Activated naive CD8-positive, alpha-beta T cell (primary cell): ENCODE data around the gene NRARP.
A peak's percentile ranks its signal among the peaks of the same experiment; 100 is the strongest.
"Not testable (repeated sequence)": the region's sequence is repeated elsewhere in the genome, so short reads cannot be mapped to it uniquely, and the experiment has no call there.

Source experiments
- H3K27ac Mint-ChIP-seq: one replicate; pipeline ENCODE4 v1.8.0; 2021; ENCODE audit warnings: mixed read lengths
- H3K27me3 Mint-ChIP-seq: one replicate; pipeline ENCODE4 v1.8.0; 2021; ENCODE audit warnings: mixed read lengths
- H3K36me3 Mint-ChIP-seq: one replicate; pipeline ENCODE4 v1.8.0; 2021; ENCODE audit warnings: mixed read lengths
- H3K4me1 Mint-ChIP-seq: one replicate; pipeline ENCODE4 v1.8.0; 2021; ENCODE audit warnings: low read depth, mixed read lengths
- H3K4me3 Mint-ChIP-seq: one replicate; pipeline ENCODE4 v1.8.0; 2021; ENCODE audit warnings: mild to moderate bottlenecking, mixed read lengths
- H3K9me3 Mint-ChIP-seq: one replicate; pipeline ENCODE4 v1.8.0; 2021; ENCODE audit warnings: low read depth, mixed read lengths

NRARP gene, protein sequence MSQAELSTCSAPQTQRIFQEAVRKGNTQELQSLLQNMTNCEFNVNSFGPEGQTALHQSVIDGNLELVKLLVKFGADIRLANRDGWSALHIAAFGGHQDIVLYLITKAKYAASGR

DNA sequence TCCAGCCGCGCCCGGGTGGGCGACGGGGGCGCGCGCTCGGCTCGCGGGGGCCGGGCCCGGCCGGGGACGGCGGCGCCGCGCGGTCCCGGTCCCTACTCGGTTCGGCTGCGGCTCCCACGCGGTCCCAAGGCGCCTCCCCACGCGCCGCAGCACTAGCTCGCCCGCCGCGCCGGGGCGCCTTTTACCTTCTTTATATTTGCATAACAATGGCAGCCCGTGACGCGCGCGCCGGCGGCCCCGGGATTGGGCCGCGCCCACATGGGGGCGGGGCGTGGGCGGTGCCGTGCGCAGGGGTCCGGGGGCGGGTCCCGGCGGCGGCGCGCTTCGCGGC is at the start of gene NRARP:
TSS of gene NRARP (minus strand) at position 154 of the 331 bp plus-strand sequence. CDS start 343 bp downstream, outside the sequence.
- Mint-ChIP-seq H3K4me3 (peak within 1 kb of the TSS; percentile 88), H3K27me3 (peaks cover 4% of the 10 kb centered on the region), H3K27ac (peak within 1 kb of the TSS; percentile 22), H3K9me3 (no peaks in the 10 kb centered on the region), H3K4me1 (peaks cover 13% of the 10 kb centered on the region), H3K36me3 (no peaks in the 10 kb centered on the region)

DNA sequence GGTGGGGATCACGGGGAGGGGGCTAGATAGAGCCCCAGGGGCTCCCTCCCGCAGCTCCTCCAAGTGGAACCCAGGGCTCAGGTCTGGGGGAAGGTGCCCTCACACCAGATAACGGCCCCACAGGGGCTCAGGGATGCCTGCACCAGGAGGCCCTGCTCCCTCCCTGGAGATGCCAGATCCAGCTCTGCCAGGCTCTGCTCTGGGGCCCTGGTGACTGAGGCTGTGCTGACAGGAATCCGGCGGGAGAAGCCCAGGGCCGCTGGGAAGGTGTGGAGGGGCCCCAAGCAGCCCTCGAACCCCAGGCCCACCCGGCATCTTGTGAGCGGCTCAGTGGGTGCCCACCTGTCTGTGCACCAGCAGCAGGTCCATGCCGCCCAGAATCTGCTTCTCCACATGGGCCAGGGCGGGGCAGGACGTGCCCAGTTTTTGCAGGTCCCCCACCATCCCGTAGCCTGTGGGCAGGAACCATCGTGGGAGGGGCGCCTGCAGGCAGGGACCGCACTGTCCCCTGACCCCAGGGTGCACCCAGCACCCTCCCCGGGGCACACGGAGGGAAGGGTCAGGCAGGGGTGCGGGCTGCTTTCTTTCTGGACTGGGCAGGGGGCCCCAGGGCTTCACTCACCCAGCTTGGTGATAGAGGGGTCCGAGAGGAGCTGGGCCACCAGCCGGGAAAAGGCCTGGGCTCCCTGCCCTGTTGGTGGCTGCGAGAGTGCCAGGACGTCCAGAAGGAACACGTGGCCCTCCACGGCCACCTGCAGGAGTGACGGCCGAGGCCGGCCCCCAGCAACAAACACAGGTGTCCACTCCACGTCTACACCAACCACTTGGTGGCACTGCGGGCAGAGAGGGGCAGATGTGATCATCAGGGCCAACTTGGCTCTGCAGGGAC is 48.9 kb upstream of the NRARP start:
- no peak overlapping the region for H3K27ac Mint-ChIP-seq
- H3K4me3 Mint-ChIP-seq, result no peak overlapping the region
- H3K27me3 Mint-ChIP-seq, result no peaks in the 10 kb centered on the region
- no peaks in the 10 kb centered on the region for H3K4me1 Mint-ChIP-seq
- no peaks in the 10 kb centered on the region for H3K9me3 Mint-ChIP-seq
- H3K36me3 Mint-ChIP-seq, result peaks cover 4% of the 10 kb centered on the region

DNA sequence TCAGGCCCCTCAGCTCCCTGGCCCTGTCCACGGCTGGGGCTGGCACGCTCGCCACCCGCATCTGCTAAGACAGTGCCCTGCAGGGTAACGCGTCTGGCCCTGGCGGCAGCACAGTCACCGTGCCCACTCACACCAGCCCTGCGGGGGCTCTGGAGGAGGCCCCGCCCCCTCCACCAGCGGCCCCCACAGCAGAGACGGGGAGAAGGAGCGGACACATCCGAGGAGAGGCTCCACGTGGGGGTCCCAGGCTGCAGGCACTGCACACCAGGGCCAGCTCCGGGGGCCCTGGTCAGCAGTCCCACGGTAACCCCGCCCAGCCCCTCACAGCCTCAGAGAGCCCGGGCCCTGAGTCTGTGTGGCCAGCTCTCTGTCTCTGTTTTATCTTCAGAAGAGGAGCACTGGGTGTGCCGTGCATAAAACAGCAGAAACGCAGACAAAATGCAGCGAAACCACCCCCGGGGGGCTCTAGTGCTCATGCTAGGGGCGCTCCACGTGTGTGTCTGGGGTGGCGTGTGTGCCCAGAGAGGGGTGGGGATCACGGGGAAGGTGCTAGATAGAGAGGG is 47.5 kb upstream of the NRARP start:
- H3K4me3 Mint-ChIP-seq, result no peak overlapping the region
- H3K36me3 Mint-ChIP-seq, result peaks cover 7% of the 10 kb centered on the region
- no peaks in the 10 kb centered on the region for H3K9me3 Mint-ChIP-seq
- no peaks in the 10 kb centered on the region for H3K27me3 Mint-ChIP-seq
- H3K27ac Mint-ChIP-seq, result no peak overlapping the region
- H3K4me1 Mint-ChIP-seq, result no peaks in the 10 kb centered on the region

DNA sequence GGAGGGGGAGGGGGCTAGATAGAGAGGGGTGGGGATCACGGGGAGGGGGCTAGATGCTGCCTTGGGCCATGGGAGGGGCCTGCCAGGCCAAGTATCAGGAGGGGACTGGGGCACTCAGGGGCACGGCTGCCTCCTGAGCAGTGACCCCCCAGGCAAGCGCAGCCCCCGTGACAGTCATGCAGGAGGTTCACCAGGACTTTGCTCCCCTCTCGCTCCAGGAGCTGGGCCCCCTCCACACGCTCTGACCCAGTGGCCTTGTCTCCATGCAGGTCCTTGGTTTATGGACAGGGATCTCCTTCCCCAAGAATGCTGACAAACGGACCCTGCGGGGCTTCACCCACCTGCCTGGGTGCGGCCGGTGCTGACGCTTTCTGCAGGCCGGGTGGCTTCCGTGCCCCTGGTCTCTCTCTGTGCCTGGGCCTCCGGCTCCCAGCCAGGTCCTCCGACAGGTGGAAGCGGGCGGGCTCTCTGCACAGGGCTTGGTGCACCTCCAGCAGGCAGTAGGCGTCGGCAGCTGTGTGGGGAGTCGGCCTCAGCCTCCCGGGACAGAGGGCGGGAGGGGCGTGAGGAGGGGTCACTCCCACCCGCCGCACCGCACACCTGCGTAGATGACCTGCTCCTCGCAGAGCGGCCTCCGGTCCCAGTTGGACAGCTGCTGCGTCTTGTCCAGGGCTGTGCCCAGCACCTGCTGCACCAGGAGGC is 46.8 kb upstream of the NRARP start:
- no peaks in the 10 kb centered on the region for H3K27me3 Mint-ChIP-seq
- no peaks in the 10 kb centered on the region for H3K9me3 Mint-ChIP-seq
- H3K4me1 Mint-ChIP-seq, result no peaks in the 10 kb centered on the region
- no peak overlapping the region for H3K4me3 Mint-ChIP-seq
- peaks cover 7% of the 10 kb centered on the region for H3K36me3 Mint-ChIP-seq
- no peak overlapping the region for H3K27ac Mint-ChIP-seq

DNA sequence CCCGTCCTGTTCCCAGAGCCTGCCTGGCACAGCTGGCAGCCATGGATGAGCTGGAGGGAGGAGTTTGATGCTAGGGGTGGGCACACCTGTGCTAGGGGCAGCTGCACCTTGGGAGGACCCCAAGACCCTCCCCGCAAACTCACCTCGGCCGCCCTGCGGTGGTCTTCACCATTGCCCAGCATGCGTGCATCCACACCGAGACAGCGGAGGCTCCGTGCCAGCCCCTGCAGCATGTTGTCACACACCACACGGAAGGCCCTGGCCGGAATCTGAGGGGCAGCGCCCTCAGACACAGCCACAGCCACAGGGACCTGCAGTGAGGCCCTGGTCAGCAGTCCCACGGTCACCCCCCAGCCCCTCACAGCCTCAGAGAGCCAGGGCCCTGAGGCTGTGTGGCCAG is 45.9 kb upstream of the NRARP start:
- Mint-ChIP-seq H3K9me3 (no peaks in the 10 kb centered on the region), H3K27ac (no peak overlapping the region), H3K4me1 (no peaks in the 10 kb centered on the region), H3K4me3 (no peak overlapping the region), H3K36me3 (peaks cover 7% of the 10 kb centered on the region), H3K27me3 (no peaks in the 10 kb centered on the region)

DNA sequence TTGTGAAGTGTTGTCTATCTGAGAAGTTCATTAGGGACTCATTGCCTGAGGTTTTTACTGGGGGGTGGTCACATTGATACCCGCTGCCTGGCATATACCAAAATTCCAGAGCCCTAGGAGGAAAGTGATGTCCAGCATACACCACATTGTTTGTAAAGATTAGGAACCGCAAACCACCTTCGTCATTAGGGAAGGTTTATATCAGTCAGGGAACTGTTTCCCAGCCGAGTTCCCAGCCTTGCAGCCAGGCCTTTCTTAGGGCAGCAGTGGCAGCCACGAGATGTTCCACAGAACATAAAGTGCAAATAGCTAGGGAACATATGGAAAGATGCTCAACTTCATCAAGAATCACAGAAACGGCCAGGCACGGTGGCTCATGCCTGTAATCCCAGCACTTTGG is 40.4 kb upstream of the NRARP start:
- no peak overlapping the region for H3K27ac Mint-ChIP-seq
- H3K36me3 Mint-ChIP-seq, result peaks cover 7% of the 10 kb centered on the region
- peaks cover 3% of the 10 kb centered on the region for H3K4me1 Mint-ChIP-seq
- no peak overlapping the region for H3K4me3 Mint-ChIP-seq
- no peaks in the 10 kb centered on the region for H3K9me3 Mint-ChIP-seq
- H3K27me3 Mint-ChIP-seq, result no peaks in the 10 kb centered on the region

DNA sequence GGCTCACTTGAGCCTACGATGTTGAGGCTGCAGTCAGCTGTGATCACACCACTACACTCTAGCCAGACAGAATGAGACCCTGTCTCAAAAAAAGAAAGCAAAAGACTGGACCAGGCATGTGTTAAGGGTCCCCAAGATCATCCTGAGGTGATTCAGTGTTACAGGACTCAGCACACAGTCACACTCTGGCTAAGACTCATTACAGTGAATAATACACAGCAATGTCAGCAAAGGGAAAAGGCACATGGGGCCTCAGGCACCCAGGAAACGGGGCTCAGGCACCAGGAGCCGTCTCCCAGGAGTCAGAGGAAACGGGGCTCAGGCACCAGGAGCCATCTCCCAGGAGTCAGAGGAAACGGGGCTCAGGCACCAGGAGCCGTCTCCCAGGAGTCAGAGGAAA is 39.2 kb upstream of the NRARP start:
- Mint-ChIP-seq H3K4me3 (no peak overlapping the region), H3K36me3 (peaks cover 3% of the 10 kb centered on the region), H3K9me3 (no peaks in the 10 kb centered on the region), H3K4me1 (peaks cover 3% of the 10 kb centered on the region), H3K27ac (no peak overlapping the region), H3K27me3 (no peaks in the 10 kb centered on the region)

DNA sequence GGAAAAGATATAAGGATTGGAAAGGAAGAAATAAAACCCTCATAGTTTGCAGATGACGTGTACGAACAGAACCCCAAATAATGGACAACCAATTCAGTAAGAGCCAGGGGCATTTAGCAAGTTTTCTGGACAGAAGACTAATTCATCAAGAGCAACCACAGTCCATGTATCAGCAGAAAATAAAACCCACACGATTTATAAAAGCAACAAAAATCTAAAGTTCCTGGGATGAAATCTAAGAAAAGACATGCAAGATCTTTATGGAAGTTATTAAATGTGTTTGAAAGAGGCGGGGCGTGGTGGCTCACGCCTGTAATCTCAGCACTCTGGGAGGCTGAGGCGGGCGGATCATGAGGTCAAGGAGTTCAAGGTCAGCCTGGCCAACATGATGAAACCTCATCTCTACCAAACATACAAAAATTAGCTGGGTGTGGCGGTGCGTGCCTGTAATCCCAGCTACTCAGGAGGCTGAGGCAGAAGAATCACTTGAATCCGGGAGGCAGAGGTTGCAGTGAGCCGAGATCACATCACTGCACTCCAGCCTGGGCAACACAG is 37.9 kb upstream of the NRARP start:
- not testable (repeated sequence) for H3K36me3 Mint-ChIP-seq, H3K27me3 Mint-ChIP-seq, H3K4me3 Mint-ChIP-seq, H3K27ac Mint-ChIP-seq, H3K9me3 Mint-ChIP-seq, H3K4me1 Mint-ChIP-seq

DNA sequence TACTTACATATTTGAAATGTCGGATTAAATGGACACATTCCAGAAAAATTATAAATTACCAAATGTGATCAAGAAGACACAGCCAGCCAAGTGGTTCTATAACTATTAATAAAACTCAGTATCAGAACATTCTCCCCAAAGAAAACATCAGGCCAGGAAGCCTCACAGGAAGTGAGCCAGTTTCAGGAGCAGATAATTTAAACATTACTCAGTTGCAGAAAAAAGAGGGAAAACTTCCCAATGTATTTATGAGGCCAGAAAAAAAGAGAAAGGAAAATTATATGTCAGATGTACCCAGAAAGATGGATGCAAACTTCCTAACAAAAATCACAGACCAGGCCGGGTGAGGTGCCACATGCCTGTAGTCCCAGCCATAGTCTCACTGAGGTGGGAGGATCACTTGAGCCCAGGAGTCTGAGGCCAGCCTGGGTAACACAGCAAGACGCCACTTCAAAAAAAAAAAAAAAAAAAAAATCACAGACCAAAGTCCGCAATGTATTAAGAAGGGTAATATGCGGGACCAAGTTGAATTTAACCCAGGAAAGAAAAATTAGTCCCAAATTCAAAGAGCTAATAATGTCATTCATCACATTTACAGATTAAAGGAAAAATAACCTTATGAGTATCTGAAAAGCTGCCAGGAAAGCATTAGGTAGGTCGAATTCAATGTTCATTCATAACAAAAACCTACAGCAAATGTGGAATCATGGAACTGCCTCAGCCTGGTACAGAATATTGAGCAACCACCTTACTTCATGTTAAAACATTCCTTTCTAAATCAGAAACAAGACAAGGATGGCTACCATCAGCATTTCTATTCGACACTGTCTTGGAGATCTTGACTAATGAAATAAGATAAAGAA is 37.2 kb upstream of the NRARP start:
- Mint-ChIP-seq H3K27me3 (no peaks in the 10 kb centered on the region), H3K27ac (no peak overlapping the region), H3K36me3 (peaks cover 7% of the 10 kb centered on the region), H3K4me1 (peaks cover 3% of the 10 kb centered on the region), H3K9me3 (no peaks in the 10 kb centered on the region), H3K4me3 (no peak overlapping the region)

DNA sequence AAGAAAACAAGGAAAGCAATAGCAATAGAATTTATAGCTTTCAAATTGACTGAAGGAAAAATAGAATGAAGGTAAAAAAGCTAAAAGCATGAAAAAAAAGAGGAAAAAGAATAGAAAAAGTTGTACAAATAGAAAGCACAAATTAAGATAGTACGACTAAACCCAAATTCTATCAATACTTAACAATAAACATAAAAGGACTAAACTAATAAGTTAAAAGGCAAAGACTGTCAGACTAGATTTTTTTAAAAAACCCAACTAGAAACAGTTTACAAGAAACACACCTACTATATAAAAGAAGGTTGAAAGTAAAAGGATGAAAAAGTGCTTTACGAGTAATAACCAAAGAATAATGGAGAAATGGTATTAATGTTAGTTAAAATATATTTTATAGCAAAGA is 34.7 kb upstream of the NRARP start:
- no peak overlapping the region for H3K27ac Mint-ChIP-seq

DNA sequence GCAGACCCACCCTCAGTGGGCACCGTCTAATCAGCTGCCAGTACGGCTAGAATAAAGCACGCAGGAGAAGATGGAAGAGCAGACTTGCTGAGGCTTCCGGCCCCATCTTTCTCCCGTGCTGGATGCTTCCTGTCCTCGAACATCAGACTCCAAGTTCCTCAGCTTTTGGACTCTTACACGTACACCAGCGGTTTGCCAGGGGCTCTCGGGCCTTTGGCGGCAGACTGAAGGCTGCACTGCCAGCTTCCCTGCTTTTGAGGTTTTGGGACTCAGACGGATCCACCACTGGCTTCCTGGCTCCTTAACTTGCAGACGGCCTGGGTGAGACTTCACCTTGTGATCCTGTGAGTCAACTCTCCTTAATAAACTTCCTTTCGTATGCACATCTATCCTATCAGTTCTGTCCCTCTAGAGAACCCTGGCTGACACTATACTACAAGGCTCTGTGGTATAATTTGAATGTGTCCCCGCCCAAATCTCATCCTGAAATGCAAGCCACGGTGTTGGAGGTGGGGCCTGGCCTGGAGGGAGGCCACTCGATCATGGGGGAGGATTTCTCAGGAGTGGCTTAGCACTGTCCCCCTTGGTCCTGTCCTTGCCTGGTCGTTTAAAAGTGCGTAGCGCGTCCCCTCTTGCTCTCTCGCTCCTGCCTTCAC is 31.1 kb upstream of the NRARP start:
- Mint-ChIP-seq H3K27ac (no peak overlapping the region), H3K36me3 (peaks cover 7% of the 10 kb centered on the region), H3K9me3 (no peaks in the 10 kb centered on the region), H3K4me1 (no peaks in the 10 kb centered on the region), H3K4me3 (no peak overlapping the region), H3K27me3 (no peaks in the 10 kb centered on the region)

More for the DNA sequence above, 34.7 kb upstream of the NRARP start:
- peaks cover 7% of the 10 kb centered on the region for H3K36me3 Mint-ChIP-seq
- no peaks in the 10 kb centered on the region for H3K9me3 Mint-ChIP-seq
- peaks cover 3% of the 10 kb centered on the region for H3K4me1 Mint-ChIP-seq
- H3K4me3 Mint-ChIP-seq, result no peak overlapping the region
- H3K27me3 Mint-ChIP-seq, result no peaks in the 10 kb centered on the region

DNA sequence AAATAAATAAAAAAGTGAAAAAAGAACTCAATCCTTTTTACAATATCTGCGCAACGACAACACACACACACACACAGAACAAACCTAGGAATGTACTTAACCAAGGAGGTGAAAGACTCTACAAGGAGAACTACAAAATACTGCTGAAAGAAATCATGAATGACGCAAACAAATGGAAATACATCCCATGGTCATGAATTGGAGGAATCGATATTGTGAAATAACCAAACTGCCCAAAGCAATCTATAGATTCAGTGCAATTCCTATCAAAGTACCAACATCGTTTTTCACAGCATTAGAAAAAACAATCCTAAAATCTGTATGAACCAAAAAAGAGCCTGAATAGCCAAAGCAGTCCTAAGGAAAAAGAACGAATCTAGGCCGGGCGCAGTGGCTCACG is 29.9 kb upstream of the NRARP start:
- Mint-ChIP-seq H3K9me3 (no peaks in the 10 kb centered on the region), H3K27me3 (no peaks in the 10 kb centered on the region), H3K36me3 (peaks cover 7% of the 10 kb centered on the region), H3K27ac (no peak overlapping the region), H3K4me1 (peaks cover under 1% of the 10 kb centered on the region), H3K4me3 (no peak overlapping the region)

DNA sequence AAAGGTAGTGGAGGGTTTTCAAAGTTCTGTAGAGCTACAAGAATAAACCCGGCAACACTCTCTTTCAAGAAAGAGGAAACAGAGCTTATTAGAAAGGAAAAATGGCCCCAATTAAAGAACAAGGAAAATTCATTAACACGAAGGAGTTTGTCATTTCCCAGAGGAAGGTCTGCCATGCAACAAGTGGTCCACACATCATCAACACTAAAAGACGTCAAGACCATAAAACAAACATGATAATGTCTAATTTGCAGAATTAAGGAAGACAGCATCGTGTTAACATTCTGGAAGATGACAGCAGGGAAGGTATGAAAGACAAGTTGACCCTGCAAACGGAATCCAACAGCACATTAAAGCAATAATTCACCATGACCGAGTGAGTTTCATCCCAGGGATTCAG is 28.6 kb upstream of the NRARP start:
- H3K27ac Mint-ChIP-seq, result no peak overlapping the region
- no peaks in the 10 kb centered on the region for H3K9me3 Mint-ChIP-seq
- H3K4me1 Mint-ChIP-seq, result peaks cover 7% of the 10 kb centered on the region
- peaks cover 2% of the 10 kb centered on the region for H3K27me3 Mint-ChIP-seq
- H3K4me3 Mint-ChIP-seq, result no peak overlapping the region
- peaks cover 6% of the 10 kb centered on the region for H3K36me3 Mint-ChIP-seq

DNA sequence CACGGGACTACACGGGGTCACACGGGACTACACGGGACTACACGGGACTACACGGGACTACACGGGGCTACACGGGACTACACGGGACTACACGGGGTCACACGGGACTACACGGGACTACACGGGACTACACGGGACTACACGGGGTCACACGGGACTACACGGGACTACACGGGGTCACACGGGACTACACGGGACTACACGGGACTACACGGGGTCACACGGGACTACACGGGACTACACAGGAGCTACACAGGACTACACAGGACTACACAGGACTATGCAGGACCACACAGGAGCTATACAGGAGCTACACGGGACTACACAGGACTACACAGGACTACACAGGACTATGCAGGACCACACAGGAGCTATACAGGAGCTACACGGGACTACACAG is 27.5 kb upstream of the NRARP start:
- not testable (repeated sequence) for H3K4me3 Mint-ChIP-seq, H3K36me3 Mint-ChIP-seq, H3K9me3 Mint-ChIP-seq, H3K4me1 Mint-ChIP-seq, H3K27ac Mint-ChIP-seq, H3K27me3 Mint-ChIP-seq
